Keratinocyte (primary cell): ENCODE measurements around the gene L3MBTL3. TPM values are rescaled to one million over a fixed set of nuclear protein-coding genes. Genes with fewer than 3 reads are reported as not detected.

Source experiments
- DNase-seq: peaks from one replicate; pipeline ENCODE4 v3.0.0-alpha.2; 2011; ENCODE audit warnings: low read depth, missing footprints, low spot score
- FAIRE-seq: peaks from 2 replicates; lab custom pipeline; 2011; peaks lifted over from hg19 to GRCh38; lab: Jason Lieb, UNC
- H2AFZ ChIP-seq: 2 replicates; pipeline ENCODE4 v1.6.0; 2012; ENCODE audit warnings: low read length, control low read depth, inconsistent platforms; ENCODE audit not compliant: control insufficient read depth
- H3K27ac ChIP-seq: 2 replicates; pipeline ENCODE4 v1.5.1; 2011; ENCODE audit warnings: low read length; ENCODE audit not compliant: control insufficient read depth, insufficient read depth
- H3K27me3 ChIP-seq: 3 replicates; pipeline ENCODE4 v1.6.0; 2011; ENCODE audit warnings: low read length; ENCODE audit not compliant: control insufficient read depth, insufficient read depth; ENCODE audit errors: extremely low read depth
- H3K36me3 ChIP-seq, 2 experiments: 2 replicates in 1 of 2; 3 replicates in 1 of 2; pipeline ENCODE4 v1.5.1; 2011; ENCODE audit warnings: low read length in 2 of 2, mild to moderate bottlenecking in 1 of 2; ENCODE audit not compliant: control insufficient read depth in 2 of 2, insufficient read depth in 2 of 2; ENCODE audit errors: extremely low read depth in 1 of 2
- H3K4me1 ChIP-seq: 3 replicates; pipeline ENCODE4 v1.5.1; 2011; ENCODE audit warnings: low read length; ENCODE audit not compliant: control insufficient read depth, insufficient read depth; ENCODE audit errors: extremely low read depth
- H3K4me2 ChIP-seq: 3 replicates; pipeline ENCODE4 v1.6.0; 2011; ENCODE audit warnings: low read depth, low read length; ENCODE audit not compliant: control insufficient read depth, insufficient read depth; ENCODE audit errors: extremely low read depth
- H3K4me3 ChIP-seq, 3 experiments: fragments of 200-600 bp in 1 of 3; sonication (generic) in 1 of 3; 2 replicates in 2 of 3; 3 replicates in 1 of 3; pipeline ENCODE4 v1.5.1; 2011 to 2016; ENCODE audit warnings: low read length in 3 of 3, mild to moderate bottlenecking in 3 of 3, control low read depth in 2 of 3, inconsistent platforms in 1 of 3, low read depth in 1 of 3, mixed read lengths in 1 of 3, mixed run types in 1 of 3, moderate library complexity in 1 of 3; ENCODE audit not compliant: control insufficient read depth in 2 of 3, insufficient read depth in 2 of 3; ENCODE audit errors: extremely low read depth in 1 of 3
- H3K79me2 ChIP-seq: 2 replicates; pipeline ENCODE4 v1.6.0; 2012; ENCODE audit warnings: low read length; ENCODE audit not compliant: control insufficient read depth, insufficient read depth
- H3K9ac ChIP-seq: 3 replicates; pipeline ENCODE4 v1.6.0; 2011; ENCODE audit warnings: low read length; ENCODE audit not compliant: control insufficient read depth, insufficient read depth; ENCODE audit errors: extremely low read depth
- H3K9me1 ChIP-seq: 3 replicates; pipeline ENCODE4 v1.6.0; 2011; ENCODE audit warnings: low read length; ENCODE audit not compliant: control insufficient read depth, insufficient read depth; ENCODE audit errors: extremely low read depth
- H3K9me3 ChIP-seq: 2 replicates; pipeline ENCODE4 v1.5.1; 2012; ENCODE audit warnings: low read depth, low read length; ENCODE audit not compliant: control insufficient read depth
- H4K20me1 ChIP-seq: 3 replicates; pipeline ENCODE4 v1.6.0; 2011; ENCODE audit warnings: low read length; ENCODE audit not compliant: control insufficient read depth, insufficient read depth; ENCODE audit errors: extremely low read depth
- EZH2 ChIP-seq: IDR thresholded peaks from one replicate; pipeline ENCODE4 v1.6.1; 2012; ENCODE audit warnings: inconsistent platforms, mild to moderate bottlenecking, low read length, moderate library complexity
- dilution Hi-C: fragments of 300-500 bp; cut with MboI; formaldehyde crosslinking; loops from one replicate; pipeline ENCODE4 v1.7.0; 2020; ENCODE audit warnings: low sequenced_read_pairs; ENCODE audit not compliant: extremely low pct_ligation_motif_present
- polyA plus RNA-seq, 5 experiments: library from polyadenylated mRNA; depleted of rRNA in 3 of 5; stranded (reverse) in 3 of 5; stranded (forward) in 1 of 5; unstranded in 1 of 5; fragments of >200 nt; gene quantifications; 1 replicate in 1 of 5; 2 replicates in 3 of 5; 3 replicates in 1 of 5; pipeline versions ENCODE4 v1.2.1 to v1.2.3, GENCODE V29; 2011 to 2012; ENCODE audit warnings: missing spikeins in 2 of 5, low read depth in 1 of 5, low replicate concordance in 1 of 5
- TF ChIP-seq, protein P1 (sequence below), 3 experiments: IDR thresholded peaks in 1 of 3; conservative IDR thresholded peaks in 1 of 3; optimal IDR thresholded peaks in 1 of 3; 2 replicates in 2 of 3; 3 replicates in 1 of 3; pipeline versions ENCODE3 to v1.5.1; 2011; ENCODE audit warnings: low read length in 3 of 3, mild to moderate bottlenecking in 3 of 3, moderate library complexity in 2 of 3, control low read depth in 1 of 3, inconsistent platforms in 1 of 3; ENCODE audit not compliant: insufficient read depth in 2 of 3; ENCODE audit errors: extremely low read depth in 1 of 3

Gene L3MBTL3
- polyA plus RNA-seq, 1 donor (not counting 4 experiments of a cell fraction or from before 2014, with no cell fraction given): 16.6 TPM

GRCh38 chr6:130111031-130111430 is 92.7 kb downstream of the L3MBTL3 start:
- no peak for FAIRE-seq
- dilution Hi-C loops: no loop called here

DNA sequence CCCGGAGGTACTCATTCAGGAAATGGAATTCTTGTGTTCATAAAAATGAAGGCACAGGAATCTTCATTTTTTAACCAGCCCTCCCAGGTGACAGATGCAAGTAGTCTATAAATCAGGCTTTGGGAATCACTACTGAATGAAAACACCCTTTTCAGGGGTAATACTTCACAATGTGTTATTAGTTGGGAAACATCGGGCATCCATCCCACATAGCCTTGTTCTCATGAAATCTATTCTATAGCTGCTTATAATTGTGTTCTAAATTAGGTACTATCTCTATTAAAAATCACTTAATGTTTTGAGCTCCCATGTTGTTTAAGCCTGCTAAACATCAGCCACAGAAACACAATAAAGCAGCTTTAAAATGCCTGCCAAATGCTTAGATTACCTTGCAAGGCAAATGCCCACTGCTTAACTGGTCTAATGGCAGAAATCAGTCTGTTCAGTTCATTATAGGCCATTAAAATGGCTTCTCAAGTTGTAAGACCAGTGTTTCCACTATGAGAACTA is 94.9 kb downstream of the L3MBTL3 start:
- TF ChIP-seq EZH2: no peak
- dilution Hi-C loops: no loop called here
- FAIRE-seq: no peak

More at GRCh38 chr6:130111031-130111430, 92.7 kb downstream of the L3MBTL3 start:
- Histone ChIP-seq H3K9ac (no peak overlapping the region), H3K4me1 (no peaks in the 10 kb centered on the region), H3K9me1 (no peaks in the 10 kb centered on the region), H3K36me3 (peaks cover 0 to 5% of the 10 kb centered on the region in 2 experiments), H3K4me2 (no peak overlapping the region), H3K4me3 (no peak overlapping the region), H4K20me1 (no peaks in the 10 kb centered on the region), H3K27ac (no peak overlapping the region), H3K79me2 (no peaks in the 10 kb centered on the region), H2AFZ (no peak overlapping the region), H3K27me3 (no peaks in the 10 kb centered on the region), H3K9me3 (no peaks in the 10 kb centered on the region)
- TF ChIP-seq, protein P1, sequence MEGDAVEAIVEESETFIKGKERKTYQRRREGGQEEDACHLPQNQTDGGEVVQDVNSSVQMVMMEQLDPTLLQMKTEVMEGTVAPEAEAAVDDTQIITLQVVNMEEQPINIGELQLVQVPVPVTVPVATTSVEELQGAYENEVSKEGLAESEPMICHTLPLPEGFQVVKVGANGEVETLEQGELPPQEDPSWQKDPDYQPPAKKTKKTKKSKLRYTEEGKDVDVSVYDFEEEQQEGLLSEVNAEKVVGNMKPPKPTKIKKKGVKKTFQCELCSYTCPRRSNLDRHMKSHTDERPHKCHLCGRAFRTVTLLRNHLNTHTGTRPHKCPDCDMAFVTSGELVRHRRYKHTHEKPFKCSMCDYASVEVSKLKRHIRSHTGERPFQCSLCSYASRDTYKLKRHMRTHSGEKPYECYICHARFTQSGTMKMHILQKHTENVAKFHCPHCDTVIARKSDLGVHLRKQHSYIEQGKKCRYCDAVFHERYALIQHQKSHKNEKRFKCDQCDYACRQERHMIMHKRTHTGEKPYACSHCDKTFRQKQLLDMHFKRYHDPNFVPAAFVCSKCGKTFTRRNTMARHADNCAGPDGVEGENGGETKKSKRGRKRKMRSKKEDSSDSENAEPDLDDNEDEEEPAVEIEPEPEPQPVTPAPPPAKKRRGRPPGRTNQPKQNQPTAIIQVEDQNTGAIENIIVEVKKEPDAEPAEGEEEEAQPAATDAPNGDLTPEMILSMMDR (optimal IDR thresholded peaks at IDR 0.05 in 1 of 3, IDR thresholded peaks at IDR 0.05 in 1 of 3, conservative IDR thresholded peaks at IDR 0.05 in 1 of 3; ENCODE audit: extremely low read depth in 1 of 3, insufficient read depth in 2 of 3, low read length in 3 of 3): no peak
- no peak for TF ChIP-seq EZH2
- no peak for DNase-seq

DNA sequence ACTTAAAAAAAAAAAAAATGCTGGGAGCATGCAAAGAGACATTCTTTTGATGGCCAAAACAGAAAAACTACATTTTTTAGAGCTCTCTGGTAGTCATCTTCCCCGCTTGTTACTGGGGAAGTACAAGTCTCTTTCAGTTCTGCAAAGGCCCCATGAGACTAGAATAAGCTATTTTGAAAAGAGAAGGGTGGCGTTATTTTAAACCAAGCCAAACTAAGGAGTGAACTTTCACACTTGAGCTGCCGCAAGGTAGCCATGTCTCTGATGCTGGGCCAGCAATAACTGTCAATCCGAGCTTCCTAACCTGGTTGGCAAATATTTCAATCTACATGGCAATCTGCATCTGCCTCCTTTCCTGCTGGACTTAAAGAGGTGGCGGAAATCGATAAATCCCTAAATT is 96.7 kb downstream of the L3MBTL3 start:
- dilution Hi-C loops: no loop called here
- Histone ChIP-seq H3K27me3 (no peaks in the 10 kb centered on the region), H4K20me1 (no peaks in the 10 kb centered on the region), H3K79me2 (no peaks in the 10 kb centered on the region), H3K4me2 (no peak overlapping the region), H3K27ac (no peak overlapping the region), H3K9me1 (no peaks in the 10 kb centered on the region), H3K9ac (no peak overlapping the region), H3K4me1 (no peaks in the 10 kb centered on the region), H3K36me3 (peaks cover 0 to 2% of the 10 kb centered on the region in 2 experiments), H2AFZ (no peak overlapping the region), H3K4me3 (no peak overlapping the region), H3K9me3 (no peaks in the 10 kb centered on the region)
- no peak for DNase-seq
- no peak for FAIRE-seq
- TF ChIP-seq EZH2: no peak
- TF ChIP-seq, protein P1 (optimal IDR thresholded peaks at IDR 0.05 in 1 of 3, IDR thresholded peaks at IDR 0.05 in 1 of 3, conservative IDR thresholded peaks at IDR 0.05 in 1 of 3; ENCODE audit: extremely low read depth in 1 of 3, insufficient read depth in 2 of 3, low read length in 3 of 3): no peak

More for the DNA sequence above, 94.9 kb downstream of the L3MBTL3 start:
- Histone ChIP-seq H3K36me3 (peaks cover 0 to 2% of the 10 kb centered on the region in 2 experiments), H3K27ac (no peak overlapping the region), H3K9me3 (no peaks in the 10 kb centered on the region), H3K27me3 (no peaks in the 10 kb centered on the region), H3K4me2 (no peak overlapping the region), H2AFZ (no peak overlapping the region), H3K4me1 (no peaks in the 10 kb centered on the region), H3K9ac (no peak overlapping the region), H4K20me1 (no peaks in the 10 kb centered on the region), H3K4me3 (no peak overlapping the region), H3K79me2 (no peaks in the 10 kb centered on the region), H3K9me1 (no peaks in the 10 kb centered on the region)
- no peak for DNase-seq
